Metanephros (tissue), 1 donor: ENCODE results near the gene FAM83F. TPM values are rescaled to one million over a fixed set of nuclear protein-coding genes. Genes with fewer than 3 reads are reported as not detected.

ENCODE experiments used
- total RNA-seq: library from RNA; depleted of rRNA; stranded (reverse); fragments of >200 nt; gene quantifications from one replicate; pipeline ENCODE4 v1.2.3, GENCODE V29; 2014

Gene FAM83F
- total RNA-seq = 2.5 TPM

GRCh38 chr22:39994566-39995392, at the start of gene FAM83F:
FAM83F (plus strand) TSS chr22:39994954; CDS start chr22:39995043, 89 bp downstream.

GRCh38 chr22:39959640-39960447, 34.9 kb upstream of the FAM83F start, which contains the start of gene TMA7B:
TMA7B (plus strand) TSS chr22:39960397; CDS start chr22:39964375, 3,978 bp downstream.

Other genes with a start within 250 kb of the FAM83F start
- gene ENTHD1, start 101.2 kb upstream of the FAM83F start, total RNA-seq = not detected
- 2.5 TPM for gene GRAP2, start 93.9 kb upstream of the FAM83F start, total RNA-seq
- gene TMA7B, start 34.6 kb upstream of the FAM83F start, total RNA-seq = 0.12 TPM
- gene TNRC6B, start 183.0 kb downstream of the FAM83F start, total RNA-seq = 76.0 TPM